GM12874 (cell line): ENCODE measurements around the gene HOXB1.

ENCODE experiments used
- CTCF ChIP-seq: IDR thresholded peaks from 2 replicates; pipeline ENCODE4 v1.5.1; 2011; ENCODE audit warnings: low read depth, mild to moderate bottlenecking, control low read depth, low read length, moderate library complexity; ENCODE audit not compliant: insufficient read depth

HOXB1 gene

GRCh38 chr17:48546924-48547807, 16.4 kb upstream of the HOXB1 start:
- no peak for TF ChIP-seq CTCF

GRCh38 chr17:48546137-48546923, 15.5 kb upstream of the HOXB1 start:
- TF ChIP-seq CTCF: no peak

GRCh38 chr17:48545539-48545938, 14.7 kb upstream of the HOXB1 start:
- TF ChIP-seq CTCF: no peak

- TF ChIP-seq CTCF: no peak
Observed at GRCh38 chr17:48545022-48545375, 14.2 kb upstream of the HOXB1 start, which contains the start of gene HOXB2. HOXB2 (minus strand) TSS chr17:48545109; CDS start chr17:48544911, 198 bp downstream.

- TF ChIP-seq CTCF: no peak
Observed at GRCh38 chr17:48544349-48545021, 13.7 kb upstream of the HOXB1 start.

GRCh38 chr17:48543854-48544348, 13.1 kb upstream of the HOXB1 start:
- no peak for TF ChIP-seq CTCF

GRCh38 chr17:48543107-48543853, 12.5 kb upstream of the HOXB1 start:
- TF ChIP-seq CTCF: peak; percentile 34
